ENCODE measurements around the gene PDE4A.
"Not testable (repeated sequence)": the region's sequence is repeated elsewhere in the genome, so short reads cannot be mapped to it uniquely, and the experiment has no call there.

The PDE4A gene

DNA sequence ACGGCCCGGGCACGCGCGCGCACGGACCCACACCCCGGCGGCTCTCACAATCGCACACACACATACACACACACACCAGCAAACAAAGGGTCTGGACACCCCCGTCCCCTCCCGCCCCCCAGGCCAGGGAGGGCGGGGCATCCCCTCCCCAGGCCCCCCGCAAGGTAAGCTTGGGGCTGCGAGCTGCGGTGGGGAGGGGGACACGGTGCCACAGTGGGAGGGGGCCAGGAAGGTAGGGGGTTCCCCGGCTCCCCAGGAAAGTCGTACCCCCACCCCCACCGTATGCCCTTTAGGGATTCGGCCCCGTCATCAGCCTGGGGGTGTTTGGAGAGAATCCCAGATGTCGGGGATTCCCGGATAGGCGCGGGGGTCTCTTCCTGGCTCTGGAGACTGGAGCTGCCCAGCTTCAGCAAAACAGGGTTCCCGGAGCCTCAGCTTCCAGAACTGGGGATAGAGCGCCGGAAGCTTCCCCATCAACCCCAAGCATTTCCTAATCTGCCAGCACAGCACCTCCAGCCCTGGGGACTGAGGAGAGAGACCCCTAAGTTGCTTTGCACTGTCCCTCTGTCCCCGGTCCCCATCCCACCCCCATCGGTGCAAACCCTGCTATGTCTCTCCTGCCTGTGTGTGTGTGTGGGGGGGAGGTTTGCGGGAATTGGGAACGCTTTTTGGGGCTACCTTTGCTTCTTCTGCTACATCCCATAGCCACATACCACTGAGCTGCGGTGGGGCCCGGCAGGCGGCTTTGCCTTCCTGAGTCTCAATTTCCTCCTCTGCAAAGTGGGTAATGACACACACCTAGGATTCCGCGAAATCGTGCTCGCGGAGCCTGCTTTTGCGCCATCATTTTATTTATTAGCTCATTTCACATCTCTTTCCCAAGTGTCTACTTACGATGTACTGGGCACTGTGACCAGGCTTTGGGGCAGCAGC, 15.2 kb upstream of the PDE4A start:
- DNase-seq, result no peak

DNA sequence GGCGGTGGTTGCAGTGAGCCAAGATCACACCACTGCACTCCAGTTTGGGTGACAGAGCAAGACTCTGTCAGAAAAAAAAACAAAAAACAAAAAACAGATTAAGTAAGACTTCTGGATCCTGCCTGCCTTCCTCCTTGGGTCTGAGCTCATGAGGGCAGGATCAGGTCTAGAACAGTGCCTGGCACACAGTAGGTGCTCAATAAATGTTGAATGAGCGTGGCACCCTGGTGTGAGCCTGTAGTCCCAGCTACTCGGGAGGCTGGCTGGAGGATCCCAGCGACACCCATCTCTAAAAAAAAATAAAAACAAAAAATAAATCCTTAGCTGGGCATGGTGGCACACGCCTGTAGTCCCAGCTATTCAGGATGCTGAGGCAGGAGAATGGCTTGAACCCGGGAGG, 14.1 kb upstream of the PDE4A start:
- DNase-seq, result no peak

DNA sequence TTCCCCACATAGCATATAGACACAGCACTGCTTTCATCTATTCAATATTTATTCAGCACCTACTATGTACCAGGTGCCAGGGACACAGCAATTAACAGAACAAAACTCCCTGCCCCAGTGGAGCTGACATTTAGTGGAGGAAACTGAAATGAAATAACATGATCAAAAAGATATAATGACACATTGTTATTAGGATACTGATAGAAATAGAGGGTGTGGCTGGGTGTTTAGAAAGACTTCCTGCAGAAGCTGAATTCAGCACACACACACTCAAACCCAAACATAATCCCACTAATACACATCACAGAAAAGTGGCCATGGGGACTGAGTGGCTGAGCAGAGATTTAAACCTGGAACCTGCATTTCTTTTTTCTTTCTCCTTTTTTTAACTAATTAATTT, 13.2 kb upstream of the PDE4A start:
- no peak for DNase-seq

DNA sequence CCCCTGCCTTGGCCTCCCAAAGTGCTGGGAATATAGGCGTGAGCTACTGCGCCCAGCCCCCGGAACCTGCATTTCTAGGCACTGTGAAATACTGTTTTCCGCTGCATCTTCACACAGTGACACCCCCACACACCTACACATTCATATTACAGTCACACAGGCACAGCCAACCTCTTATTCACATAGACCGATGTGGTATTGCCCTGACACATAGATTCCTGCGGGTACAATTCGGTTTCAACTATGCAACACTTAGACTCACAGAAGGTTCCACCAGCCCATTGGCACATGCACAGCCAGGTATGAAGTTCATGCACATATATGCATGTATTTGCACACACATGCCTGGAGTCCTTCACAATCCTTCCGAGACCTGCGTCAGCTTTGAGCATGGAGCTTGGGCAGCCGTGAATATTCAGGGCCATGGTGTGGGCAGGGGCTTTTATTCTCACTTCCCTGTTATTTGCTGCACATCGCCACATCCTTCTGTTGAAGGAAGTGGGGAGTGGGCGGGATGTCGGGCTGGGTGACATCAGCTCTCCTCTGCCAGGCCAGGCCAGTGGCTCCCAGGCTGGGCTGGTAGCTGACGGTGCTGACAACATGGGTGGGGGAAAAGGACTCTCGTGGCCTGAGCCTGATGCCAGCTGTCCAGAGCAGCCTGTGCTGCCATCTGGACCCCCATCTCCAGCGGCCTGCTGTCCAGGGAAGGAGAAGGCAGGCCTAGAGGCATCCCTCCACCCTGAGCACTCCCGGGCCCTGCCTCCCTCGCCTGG, 11.6 kb upstream of the PDE4A start:
- DNase-seq, result no peak

DNA sequence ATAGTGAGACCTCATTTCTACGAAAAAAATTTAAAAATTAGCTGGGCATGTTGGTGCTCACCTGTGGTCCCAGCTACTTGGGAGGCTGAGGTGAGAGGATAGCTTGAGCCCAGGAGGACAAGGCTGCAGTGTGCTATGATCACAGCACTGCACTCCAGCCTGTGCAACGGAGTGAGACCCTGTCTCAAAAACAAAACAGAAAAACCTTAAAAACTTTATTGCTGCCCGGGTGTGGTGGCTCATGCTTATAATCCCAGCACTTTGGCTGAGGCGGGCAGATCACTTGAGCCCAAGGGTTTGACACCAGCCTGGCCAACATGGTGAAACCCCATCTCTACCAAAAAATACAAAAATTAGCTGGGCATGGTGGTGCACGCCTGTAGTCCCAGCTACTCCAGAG, 9.1 kb upstream of the PDE4A start:
- not testable (repeated sequence) for DNase-seq

DNA sequence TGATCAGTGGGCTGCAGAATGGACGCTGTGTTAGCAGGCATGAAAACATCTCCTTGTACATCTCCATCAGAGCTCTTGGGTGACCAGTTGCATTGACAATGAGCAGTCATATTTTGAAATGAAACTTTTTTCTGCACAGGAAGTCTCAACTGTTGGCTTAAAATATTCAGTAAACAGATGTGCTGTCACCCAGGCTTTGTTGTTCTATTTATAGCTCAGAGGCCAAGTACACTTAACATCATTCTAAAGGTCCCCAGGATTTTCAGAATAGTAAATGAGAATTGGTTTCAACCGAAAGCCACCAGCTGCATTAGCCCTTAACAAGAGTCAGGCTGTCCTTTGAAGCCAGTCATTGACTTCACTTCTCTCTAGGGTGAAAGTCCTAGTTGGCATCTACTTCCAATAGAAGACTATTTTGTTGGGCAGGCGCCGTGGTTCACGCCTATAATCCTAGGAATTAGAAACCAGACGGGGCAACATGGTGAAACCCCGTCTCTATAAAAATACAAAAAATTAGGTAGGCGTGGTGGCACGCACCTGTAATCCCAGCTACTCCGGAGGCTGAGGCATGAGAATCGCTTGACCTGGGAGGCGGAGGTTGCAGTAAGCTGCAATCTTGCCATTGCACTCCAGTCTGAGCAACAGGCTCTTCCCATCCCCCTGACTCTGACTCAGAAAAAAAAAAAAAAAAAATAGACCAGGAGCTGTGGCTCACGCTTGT, 7.9 kb upstream of the PDE4A start:
- no peak for DNase-seq

DNA sequence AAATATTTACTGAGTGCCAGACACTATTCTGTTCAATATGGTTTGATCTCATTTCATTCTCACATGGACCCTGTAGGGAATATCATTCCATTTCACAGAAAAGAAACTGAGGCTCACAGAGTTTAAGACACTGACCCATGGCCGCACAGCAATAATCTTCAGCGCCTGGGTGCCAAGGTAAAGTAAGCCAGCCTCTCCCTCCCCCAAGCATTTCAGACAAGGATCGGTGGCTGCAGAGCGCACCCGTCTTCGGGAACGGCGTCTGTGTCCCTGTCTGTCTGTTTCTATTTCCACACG, 4.3 kb upstream of the PDE4A start:
- no peak for DNase-seq

DNA sequence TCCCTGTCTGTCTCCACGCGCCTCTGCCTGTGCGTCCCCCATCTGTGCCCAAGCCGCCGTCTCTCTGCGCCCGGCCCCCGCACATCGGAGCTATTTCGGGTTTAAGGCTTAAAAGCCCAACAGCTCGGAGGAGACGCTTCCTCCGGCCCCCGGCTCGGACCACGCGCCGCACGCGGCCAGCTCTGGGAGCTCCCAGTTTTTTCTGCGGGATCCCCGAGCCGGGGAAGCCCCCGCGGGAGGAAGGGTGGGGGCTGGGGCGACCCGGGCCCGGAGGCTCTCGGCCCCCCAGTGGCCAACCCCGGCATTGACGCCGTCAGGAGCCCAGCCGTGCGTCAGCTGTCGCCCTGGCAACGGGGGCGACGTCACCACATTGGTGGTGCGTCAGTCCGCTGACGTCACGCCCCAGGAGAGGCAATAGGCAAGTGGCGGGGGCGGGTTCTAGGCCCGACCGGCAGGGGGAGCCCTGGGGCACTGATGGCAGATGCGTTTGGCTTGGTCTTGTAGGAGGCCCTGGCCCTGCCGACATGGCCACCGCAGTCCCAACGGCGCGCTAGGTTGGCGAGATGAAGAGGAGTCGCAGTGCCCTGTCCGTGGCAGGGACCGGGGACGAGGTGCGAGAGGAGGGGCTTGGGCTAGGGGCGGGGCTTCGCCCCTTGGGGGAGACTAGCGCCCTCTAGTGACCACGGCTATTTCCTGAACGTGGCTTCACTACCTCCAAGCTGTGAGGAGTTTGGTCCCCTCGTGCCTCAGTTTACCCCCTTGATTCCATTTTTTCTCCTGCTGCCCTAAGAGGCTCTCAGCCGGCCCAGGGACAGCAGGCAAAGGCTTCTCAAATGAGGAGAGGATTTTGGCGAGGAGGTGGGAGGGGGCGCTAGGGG, 3.7 kb upstream of the PDE4A start:
- DNase-seq, result peak; percentile 90

DNA sequence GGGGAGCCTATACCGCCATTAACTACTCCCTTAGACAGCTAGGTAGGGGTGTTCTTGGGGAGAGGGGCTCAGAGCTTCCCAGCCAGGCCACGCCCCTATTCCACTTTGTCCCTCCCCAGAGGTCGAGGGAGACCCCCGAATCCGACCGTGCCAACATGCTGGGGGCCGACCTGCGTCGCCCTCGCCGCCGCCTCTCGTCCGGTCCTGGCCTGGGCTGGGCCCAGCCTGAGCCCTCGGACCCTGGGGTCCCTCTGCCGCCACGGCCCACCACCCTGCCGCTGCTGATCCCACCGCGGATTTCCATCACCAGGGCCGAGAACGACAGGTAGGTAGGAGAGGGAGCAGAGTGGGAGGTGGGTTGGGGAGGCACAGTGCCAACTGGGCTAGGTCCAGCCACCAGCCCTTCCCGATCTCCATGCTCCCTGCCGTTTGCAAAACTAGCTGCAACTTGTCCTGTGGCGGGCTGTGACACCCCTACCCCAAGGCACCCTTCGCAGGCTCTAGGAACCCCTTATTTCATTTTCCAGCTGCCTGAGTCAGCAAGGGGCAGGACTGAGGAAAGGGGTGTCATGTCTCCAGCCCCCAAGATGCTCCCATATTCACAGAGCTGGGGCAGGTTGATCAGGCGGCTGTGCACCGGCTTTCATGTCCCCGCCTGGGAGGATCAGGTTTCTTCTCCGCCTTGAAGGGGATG, 2.6 kb upstream of the PDE4A start:
- DNase-seq, result peak; percentile 55

DNA sequence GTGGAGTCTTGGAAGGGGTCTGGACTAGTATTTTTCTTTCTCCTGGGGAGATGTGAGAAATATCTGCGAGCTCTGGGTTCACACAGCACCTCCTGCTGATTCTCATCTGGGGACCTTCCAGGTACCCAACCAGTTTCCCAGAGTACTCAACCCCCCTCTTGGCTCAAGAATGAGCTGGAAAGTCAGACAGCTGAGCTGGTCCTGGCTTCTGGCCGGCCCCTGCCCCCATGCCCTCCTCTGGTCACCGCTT, 2.2 kb upstream of the PDE4A start:
- DNase-seq, result no peak

DNA sequence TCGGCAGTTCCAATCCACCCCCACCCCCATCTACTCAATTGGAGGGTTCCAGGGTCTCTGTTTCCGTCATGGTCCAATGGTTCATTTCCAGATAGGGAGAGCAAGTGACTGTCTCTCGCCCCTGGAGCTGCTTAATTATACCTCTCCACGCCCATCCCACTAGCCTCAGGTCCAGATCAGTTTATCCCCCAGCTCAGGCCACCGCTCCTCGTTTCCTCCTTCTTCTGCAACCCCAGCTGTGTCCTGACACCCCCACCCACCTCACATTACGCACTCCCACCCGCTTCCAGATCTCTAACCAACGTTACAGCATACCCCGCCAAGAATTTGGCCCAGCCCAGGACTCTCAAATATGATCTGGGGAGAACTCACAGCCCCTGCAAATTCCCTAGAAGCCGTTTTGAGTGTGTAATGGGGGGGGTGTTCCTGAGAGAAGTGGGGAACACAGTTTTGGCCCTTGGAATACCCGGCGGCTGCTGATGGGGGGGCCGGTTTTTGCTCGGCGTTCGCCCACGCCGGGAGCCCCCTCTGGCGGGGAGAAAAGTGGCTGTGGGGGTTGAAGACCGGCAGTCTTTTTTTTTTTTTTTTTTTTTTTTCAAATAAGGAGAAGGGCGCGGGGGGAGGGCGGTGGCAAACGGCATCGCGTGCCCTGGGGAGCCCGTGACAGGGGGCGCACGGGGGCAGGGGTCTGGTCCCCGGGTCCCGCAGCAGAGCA, 1.7 kb upstream of the PDE4A start:
- DNase-seq, result peak; percentile 80

DNA sequence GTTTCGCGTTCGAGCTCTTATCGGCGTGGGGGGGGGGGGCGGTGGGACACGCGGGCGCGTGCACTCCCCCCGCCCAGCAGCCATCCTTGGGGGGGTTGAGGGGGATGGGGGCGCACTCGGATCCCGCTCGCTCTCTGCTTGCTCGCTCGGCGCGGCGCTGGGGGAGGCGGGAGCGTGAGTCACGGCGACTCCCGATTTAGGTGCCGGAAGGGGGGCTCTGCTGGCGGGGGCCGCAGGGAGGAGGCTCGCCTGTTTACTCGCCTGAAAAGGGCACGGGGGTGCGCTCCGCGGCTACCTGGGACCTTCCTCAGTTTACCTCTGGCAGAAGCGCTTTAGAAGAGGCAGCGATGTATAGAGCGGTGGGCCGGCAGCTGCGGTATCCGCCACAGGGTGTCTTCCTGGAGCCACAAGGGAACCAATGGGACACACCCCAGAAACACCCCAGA, 1.1 kb upstream of the PDE4A start:
- DNase-seq, result peak; percentile 80

DNA sequence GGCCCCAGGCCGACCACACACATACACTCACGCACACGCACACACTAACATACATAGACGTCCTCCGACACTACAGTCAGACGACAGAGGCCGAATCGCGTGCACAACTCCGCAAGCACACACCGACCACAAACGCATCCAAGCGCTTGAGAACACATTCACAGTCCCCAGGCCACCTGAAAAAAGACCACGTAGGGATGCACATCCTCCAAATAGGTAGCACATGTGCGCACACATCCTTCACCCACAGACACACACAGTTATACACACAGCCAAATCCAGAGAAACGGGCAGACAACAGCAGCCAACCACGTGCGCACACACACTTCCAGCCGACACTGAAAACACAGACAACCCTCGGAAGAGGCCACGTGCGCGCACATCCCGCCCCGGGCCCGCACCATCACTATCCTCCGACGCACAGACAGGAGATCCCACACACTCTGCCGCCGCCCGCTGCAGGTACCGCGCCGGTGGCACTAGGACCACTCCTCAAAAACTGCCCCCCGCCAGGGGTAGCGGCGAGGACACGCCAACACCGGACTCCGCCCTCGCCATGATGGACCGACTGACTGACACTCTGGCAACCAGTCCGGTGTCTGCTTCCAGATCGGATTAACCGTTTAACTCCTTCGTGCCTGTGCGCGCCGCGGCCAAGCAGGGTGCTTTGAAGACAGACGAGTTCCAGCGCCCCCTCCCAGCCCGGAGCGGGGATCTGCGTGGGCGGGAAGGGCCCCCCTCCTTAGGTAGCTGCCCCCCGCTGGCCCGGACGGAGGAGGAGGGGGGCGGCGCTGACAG, 493 bp upstream of the PDE4A start:
- DNase-seq, result peak; percentile 95

DNA sequence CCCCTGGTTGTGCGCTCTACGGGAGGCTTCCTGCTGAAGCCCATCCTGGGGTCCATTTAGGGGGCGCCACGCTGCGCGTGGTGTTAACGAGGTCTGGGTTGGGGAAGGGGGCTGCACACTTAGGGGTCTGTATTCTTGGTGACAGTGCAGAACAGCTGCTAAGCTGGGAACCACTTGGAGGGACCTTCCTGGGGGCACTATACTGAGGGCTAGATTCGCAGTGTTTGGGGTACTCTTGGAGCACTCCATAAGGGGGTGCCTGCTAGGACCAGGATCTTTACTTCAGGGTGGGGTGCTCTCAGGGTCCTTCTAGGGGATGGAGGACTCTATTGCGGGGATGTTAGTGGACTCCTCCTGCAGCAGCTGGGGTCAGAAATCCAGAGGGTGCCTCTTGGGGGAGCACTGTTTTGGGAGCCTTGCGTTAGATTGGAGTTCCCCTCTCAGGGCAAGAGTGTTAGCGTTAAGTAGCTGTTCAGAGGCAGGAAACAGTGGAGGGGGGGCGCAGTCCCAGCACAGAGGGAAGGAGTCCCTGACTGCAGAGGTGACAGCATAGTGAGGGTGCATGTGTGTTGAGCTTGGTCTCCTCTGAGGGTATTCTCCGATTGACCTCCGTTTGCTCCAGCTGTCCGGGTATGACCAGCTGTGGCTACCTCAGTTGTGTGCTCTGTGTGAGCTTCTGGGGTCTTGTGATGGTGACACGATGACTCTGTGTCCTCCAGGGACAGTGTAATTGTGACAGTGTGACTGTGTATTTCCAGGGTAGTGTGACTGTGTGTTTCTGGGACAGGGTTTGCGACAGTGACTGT, 1.1 kb downstream of the PDE4A start:
- no peak for DNase-seq

DNA sequence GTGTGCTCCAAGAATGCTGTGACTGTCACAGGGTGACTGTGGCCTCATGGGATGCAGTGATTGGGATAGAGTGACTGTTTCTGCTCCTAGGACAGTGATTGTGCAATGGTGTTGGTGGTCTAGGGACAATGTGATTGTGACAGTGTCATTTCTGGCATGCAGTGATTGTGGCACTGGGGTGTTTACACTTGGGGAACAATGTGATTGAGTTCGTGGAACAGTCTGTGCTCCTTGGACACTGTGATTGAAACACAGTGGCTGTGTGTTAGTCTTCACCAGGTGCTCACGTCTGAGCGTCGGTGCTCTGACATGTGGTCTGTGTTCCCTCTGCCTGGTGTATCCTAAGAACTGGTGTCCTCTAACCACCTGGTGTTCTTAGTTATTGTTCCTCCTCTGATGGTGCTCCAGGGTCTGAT, 1.7 kb downstream of the PDE4A start:
- no peak for DNase-seq

DNA sequence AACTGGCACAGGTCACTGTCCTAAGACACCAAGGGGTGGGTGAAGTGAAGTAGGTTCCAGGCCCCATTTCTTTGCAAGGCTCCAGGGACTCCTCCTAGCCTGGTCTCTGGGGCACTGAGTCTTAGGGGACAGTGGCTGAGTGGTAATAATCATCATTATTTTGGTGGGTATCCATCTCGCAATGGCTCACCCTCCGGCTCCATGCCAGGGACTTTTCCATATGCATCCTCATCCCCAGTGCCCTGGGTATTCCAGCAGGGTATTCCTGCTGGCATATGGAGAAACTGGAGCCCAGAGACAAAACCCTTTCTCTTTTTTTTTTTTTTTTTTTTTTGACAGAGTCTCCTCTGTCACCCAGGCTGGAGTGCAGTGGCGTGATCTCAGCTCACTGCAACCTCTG, 2.5 kb downstream of the PDE4A start:
- DNase-seq, result no peak

DNA sequence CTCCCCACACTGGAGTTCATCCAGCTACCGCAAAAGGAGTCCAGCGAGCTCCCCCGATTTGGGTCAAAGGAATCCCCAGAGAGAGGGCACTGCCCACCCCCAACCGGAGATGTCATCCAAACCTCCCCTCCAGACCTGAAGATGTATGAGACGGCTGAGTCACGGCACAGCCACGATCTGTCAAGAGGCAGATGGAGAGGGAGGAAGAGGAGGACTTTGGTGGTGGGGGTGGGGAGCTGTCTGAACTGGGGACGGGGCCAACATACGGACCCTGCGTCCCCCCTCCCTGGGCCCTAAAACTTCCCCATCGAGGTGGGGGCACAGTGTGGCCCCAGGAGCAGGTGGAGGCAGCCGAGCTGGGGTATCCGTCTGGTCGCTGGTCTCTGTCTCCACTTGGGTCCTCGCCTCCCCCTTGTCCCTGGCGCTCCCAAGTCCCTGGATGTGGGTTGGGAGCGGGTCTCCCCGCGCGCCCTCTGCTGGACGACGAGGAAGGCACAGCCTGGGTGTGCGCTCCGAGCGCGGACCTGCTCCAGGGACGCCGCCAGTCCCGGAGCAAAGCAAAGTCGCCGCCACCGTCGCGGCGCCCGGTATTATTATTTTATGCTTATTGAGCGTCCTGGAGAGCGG, 3.8 kb downstream of the PDE4A start:
- DNase-seq, result peak; percentile 63

DNA sequence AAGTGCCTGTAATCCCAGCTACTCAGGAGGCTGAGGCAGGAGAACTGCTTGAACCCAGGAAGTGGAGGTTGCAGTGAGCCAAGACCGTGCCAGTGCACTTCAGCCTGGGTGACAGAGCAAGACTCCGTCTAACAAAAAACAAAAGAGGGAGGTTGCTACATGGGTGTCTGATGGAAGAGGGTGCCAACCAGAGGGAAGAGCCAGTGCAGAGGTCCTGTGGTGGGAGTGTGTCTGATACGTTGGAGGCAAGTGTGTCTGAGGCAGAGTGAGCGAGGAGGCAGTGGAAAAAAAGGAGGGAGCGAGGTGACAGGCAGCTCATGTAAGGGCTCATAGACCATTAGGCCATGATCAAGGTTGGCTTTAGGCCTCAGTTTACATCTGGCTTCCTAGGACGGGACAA, 6.8 kb downstream of the PDE4A start:
- DNase-seq, result no peak

DNA sequence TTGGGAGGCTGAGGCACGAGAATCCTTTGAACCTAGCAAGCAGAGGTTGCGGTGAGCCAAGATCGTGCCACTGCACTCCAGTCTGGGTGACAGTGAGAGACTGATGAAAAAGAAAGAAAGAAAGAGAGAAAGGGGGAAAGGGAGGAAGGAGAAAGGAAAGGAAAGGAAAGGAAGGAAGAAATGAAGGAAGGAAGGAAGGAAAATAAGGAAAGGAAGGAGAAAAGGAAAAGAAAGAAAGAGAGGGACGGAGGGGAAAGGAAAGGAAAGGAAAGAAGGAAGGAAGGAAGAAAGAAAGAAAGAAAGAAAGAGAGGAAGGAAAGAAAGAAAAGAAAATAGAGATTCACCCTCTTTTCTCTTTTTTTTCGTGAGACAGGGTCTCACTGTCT, 8.7 kb downstream of the PDE4A start:
- no peak for DNase-seq

Data from NCI-H2171 (cell line).